Stimulated activated naive CD8-positive, alpha-beta T cell treated with anti-CD3 and anti-CD28 coated beads, Interleukin-15, Interleukin-2, amounts not matched to agents 100 ng/mL and 50 ng/mL, for 24 hours (primary cell): Measurements from ENCODE around the gene CIAPIN1.

Experiments
- H3K27ac Mint-ChIP-seq: one replicate; pipeline ENCODE4 v1.8.0; 2021; ENCODE audit warnings: mild to moderate bottlenecking, mixed read lengths
- H3K27me3 Mint-ChIP-seq: one replicate; pipeline ENCODE4 v1.8.0; 2021; ENCODE audit warnings: mixed read lengths
- H3K36me3 Mint-ChIP-seq: one replicate; pipeline ENCODE4 v1.8.0; 2021; ENCODE audit warnings: low read depth, mixed read lengths
- H3K4me1 Mint-ChIP-seq: one replicate; pipeline ENCODE4 v1.8.0; 2021; ENCODE audit warnings: low read depth, mixed read lengths
- H3K4me3 Mint-ChIP-seq: one replicate; pipeline ENCODE4 v1.8.0; 2021; ENCODE audit warnings: mild to moderate bottlenecking, mixed read lengths
- H3K9me3 Mint-ChIP-seq: one replicate; pipeline ENCODE4 v1.8.0; 2021; ENCODE audit warnings: mixed read lengths

CIAPIN1 gene

DNA sequence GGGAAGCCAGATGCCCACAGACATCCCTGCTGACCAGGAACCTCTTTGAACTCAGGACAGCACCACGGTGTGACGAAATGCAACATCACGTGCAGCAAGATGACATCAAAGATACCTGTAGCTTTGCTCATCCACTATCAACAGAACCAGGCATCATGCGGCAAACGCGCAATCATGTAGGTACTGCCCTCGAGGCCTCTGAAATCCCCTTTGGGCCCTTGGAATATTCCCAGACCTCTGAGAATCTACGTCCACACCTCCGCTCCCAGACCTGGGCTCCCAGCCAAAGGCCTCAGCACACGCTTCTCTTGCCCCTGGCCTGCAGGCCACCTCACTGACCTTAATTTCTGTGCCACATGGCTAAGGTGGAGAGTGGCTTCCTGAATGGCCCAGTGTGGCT, 67.6 kb downstream of the CIAPIN1 start:
- Mint-ChIP-seq H3K36me3 (no peaks in the 10 kb centered on the region), H3K4me1 (peaks cover 61% of the 10 kb centered on the region), H3K27ac (no peak overlapping the region), H3K4me3 (no peak overlapping the region), H3K27me3 (no peaks in the 10 kb centered on the region), H3K9me3 (no peaks in the 10 kb centered on the region)
